ENCODE data around the gene ZNF202. TPM values are rescaled to one million over a fixed set of nuclear protein-coding genes. Genes with fewer than 3 reads are reported as not detected.
"Not testable (repeated sequence)": the region's sequence is repeated elsewhere in the genome, so short reads cannot be mapped to it uniquely, and the experiment has no call there.

ZNF202 gene
- total RNA-seq, 1 donor from 2014 or later, result 10.1 TPM

- DNase-seq (ENCODE audit: low read depth), result peak; percentile 3
These were observed 717 bp upstream of the ZNF202 start for GRCh38 chr11:123742031-123742723.

GRCh38 chr11:123740787-123741158, 687 bp downstream of the ZNF202 start:
- DNase-seq (ENCODE audit: low read depth), result peak; percentile 6

GRCh38 chr11:123738374-123738773, 3.1 kb downstream of the ZNF202 start:
- DNase-seq (ENCODE audit: low read depth), result no peak

GRCh38 chr11:123736769-123737168, 4.7 kb downstream of the ZNF202 start:
- no peak for DNase-seq (ENCODE audit: low read depth)

- no peak for DNase-seq (ENCODE audit: low read depth)
These were observed 11.9 kb downstream of the ZNF202 start for GRCh38 chr11:123729602-123730001.

GRCh38 chr11:123725995-123726655, 15.3 kb downstream of the ZNF202 start:
- DNase-seq (ENCODE audit: low read depth), result no peak

GRCh38 chr11:123719452-123719851, 22.0 kb downstream of the ZNF202 start:
- no peak for DNase-seq (ENCODE audit: low read depth)

- no peak for DNase-seq (ENCODE audit: low read depth)
These were observed 23.0 kb downstream of the ZNF202 start for GRCh38 chr11:123718469-123718868.

- DNase-seq (ENCODE audit: low read depth), result no peak
These were observed 23.4 kb downstream of the ZNF202 start for GRCh38 chr11:123718063-123718462.

GRCh38 chr11:123712627-123713026, 28.8 kb downstream of the ZNF202 start:
- DNase-seq (ENCODE audit: low read depth), result not testable (repeated sequence)

- peak; percentile 69 for DNase-seq (ENCODE audit: low read depth)
These were observed 33.8 kb downstream of the ZNF202 start for GRCh38 chr11:123707606-123708205.

GRCh38 chr11:123707206-123707605, 34.3 kb downstream of the ZNF202 start:
- no peak for DNase-seq (ENCODE audit: low read depth)

GRCh38 chr11:123704341-123704740, 37.1 kb downstream of the ZNF202 start:
- no peak for DNase-seq (ENCODE audit: low read depth)

GRCh38 chr11:123702696-123703095, 38.8 kb downstream of the ZNF202 start:
- no peak for DNase-seq (ENCODE audit: low read depth)

GRCh38 chr11:123702139-123702538, 39.3 kb downstream of the ZNF202 start:
- DNase-seq (ENCODE audit: low read depth), result peak; percentile 79

- DNase-seq (ENCODE audit: low read depth), result peak; percentile 44
These were observed 40.7 kb downstream of the ZNF202 start for GRCh38 chr11:123700772-123701171.

- no peak for DNase-seq (ENCODE audit: low read depth)
These were observed 42.8 kb downstream of the ZNF202 start for GRCh38 chr11:123698546-123699127.

- no peak for DNase-seq (ENCODE audit: low read depth)
These were observed 45.3 kb downstream of the ZNF202 start for GRCh38 chr11:123696183-123696582.

GRCh38 chr11:123695231-123695630, 46.2 kb downstream of the ZNF202 start:
- no peak for DNase-seq (ENCODE audit: low read depth)

- no peak for DNase-seq (ENCODE audit: low read depth)
These were observed 46.9 kb downstream of the ZNF202 start for GRCh38 chr11:123694551-123694950.

GRCh38 chr11:123692961-123693360, 48.5 kb downstream of the ZNF202 start:
- no peak for DNase-seq (ENCODE audit: low read depth)

GRCh38 chr11:123690485-123690884, 51.0 kb downstream of the ZNF202 start:
- DNase-seq (ENCODE audit: low read depth), result peak; percentile 25

All from myocyte (in vitro differentiated cells).